HCT116 (cell line): Measurements from ENCODE around the gene IQUB. TPM values are rescaled to one million over a fixed set of nuclear protein-coding genes. Genes with fewer than 3 reads are reported as not detected.

Source experiments
- ATAC-seq: fragments of 200-7000 bp; cut with Tn5 transposase; 2 replicates; pipeline ENCODE4 v1.9.1; 2020; ENCODE audit warnings: mild to moderate bottlenecking, moderate library complexity
- BruUV-seq: library from RNA; stranded (reverse); fragments of 400-500 nt; replicated peaks from 2 replicates; lab custom pipeline; 2021; lab: Mats Ljungman, UMichigan
- CTCF ChIA-PET: fragments of 300-600 bp; sonication (Branson Sonifier 250); formaldehyde crosslinking; loops from one replicate; lab custom pipeline; 2021; ENCODE audit warnings: antibody characterized with exemption; lab: Charles Lee
- POLR2A ChIA-PET: fragments of 300-600, 350-600 bp; sonication (Branson Sonifier 250); formaldehyde crosslinking; loops from one replicate; lab custom pipeline; 2021; ENCODE audit warnings: antibody characterized with exemption; lab: Charles Lee
- RAD21 ChIA-PET, 2 experiments: fragments of 300-600 bp; sonication (Branson Sonifier 250); formaldehyde crosslinking; loops; one replicate each; lab custom pipeline; 2023; ENCODE audit warnings: low total read pairs in 2 of 2; ENCODE audit not compliant: uncharacterized antibody in 2 of 2, unreplicated experiment in 2 of 2, low non-redundant PET in 1 of 2; lab: Charles Lee
- DNase-seq: peaks from one replicate; pipeline ENCODE4 v3.0.0-alpha.2; 2010; ENCODE audit warnings: low read depth, low spot score
- H2AFZ ChIP-seq: fragments of 200-600 bp; shearing (Covaris generic), sonication (generic); 2 replicates; pipeline ENCODE4 v1.6.1; 2017; ENCODE audit warnings: low read depth, mixed run types, mixed read lengths, antibody characterized with exemption, low read length; ENCODE audit not compliant: poor library complexity, severe bottlenecking
- H3K27ac ChIP-seq: 2 replicates; pipeline ENCODE4 v1.5.1; 2012; ENCODE audit warnings: low read depth, low read length
- H3K27me3 ChIP-seq: fragments of 200-600 bp; sonication (generic); 2 replicates; pipeline ENCODE4 v1.6.1; 2016; ENCODE audit warnings: mixed run types, low read length, mixed read lengths; ENCODE audit not compliant: insufficient read depth
- H3K36me3 ChIP-seq, 2 experiments: fragments of 200-500 bp in 1 of 2; fragments of 200-600 bp in 1 of 2; sonication (Bioruptor generic) in 1 of 2; sonication (generic) in 1 of 2; 2 replicates each; pipeline versions ENCODE4 v1.5.1 to v1.6.1; 2014 to 2016; ENCODE audit warnings: low read length in 2 of 2, inconsistent platforms in 1 of 2, mixed read lengths in 1 of 2, mixed run types in 1 of 2; ENCODE audit not compliant: insufficient read depth in 2 of 2, control insufficient read depth in 1 of 2
- H3K4me1 ChIP-seq, 2 experiments: fragments of 200-600 bp in 1 of 2; sonication (generic) in 1 of 2; 2 replicates each; pipeline versions ENCODE4 v1.5.1 to v1.6.1; 2012 to 2017; ENCODE audit warnings: low read length in 2 of 2, inconsistent platforms in 1 of 2, mild to moderate bottlenecking in 1 of 2, mixed read lengths in 1 of 2, mixed run types in 1 of 2, moderate library complexity in 1 of 2; ENCODE audit not compliant: insufficient read depth in 2 of 2, control insufficient read depth in 1 of 2
- H3K4me2 ChIP-seq: fragments of 200-600 bp; sonication (generic); 2 replicates; pipeline ENCODE4 v1.6.1; 2017; ENCODE audit warnings: mixed run types, low read length, mixed read lengths
- H3K4me3 ChIP-seq, 2 experiments: fragments of 200-600 bp in 1 of 2; sonication (generic) in 1 of 2; replicated peaks in 1 of 2; 2 replicates each; pipeline ENCODE4 v1.5.1; 2011 to 2016; ENCODE audit warnings: low read length in 2 of 2, control low read depth in 1 of 2, low read depth in 1 of 2, mild to moderate bottlenecking in 1 of 2, mixed read lengths in 1 of 2, mixed run types in 1 of 2
- H3K79me2 ChIP-seq: fragments of 200-600 bp; sonication (generic); 2 replicates; pipeline ENCODE4 v1.6.1; 2017; ENCODE audit warnings: mild to moderate bottlenecking, mixed run types, low read length, moderate library complexity, mixed read lengths; ENCODE audit not compliant: insufficient read depth
- H3K9ac ChIP-seq: fragments of 200-600 bp; sonication (generic); 2 replicates; pipeline ENCODE4 v1.6.1; 2016; ENCODE audit warnings: low read length, mixed read lengths
- H3K9me2 ChIP-seq: fragments of 200-600 bp; sonication (generic), shearing (Covaris generic); 2 replicates; pipeline ENCODE4 v1.6.1; 2017; ENCODE audit warnings: mixed run types, mild to moderate bottlenecking, moderate library complexity; ENCODE audit not compliant: insufficient read depth
- H3K9me3 ChIP-seq, 2 experiments: fragments of 200-500 bp in 1 of 2; fragments of 200-600 bp in 1 of 2; sonication (Bioruptor generic) in 1 of 2; sonication (generic) in 1 of 2; 2 replicates each; pipeline ENCODE4 v1.6.1; 2014 to 2017; ENCODE audit warnings: low read length in 2 of 2, mixed read lengths in 2 of 2, inconsistent platforms in 1 of 2, low read depth in 1 of 2, mild to moderate bottlenecking in 1 of 2, mixed run types in 1 of 2, moderate library complexity in 1 of 2; ENCODE audit not compliant: control insufficient read depth in 1 of 2, insufficient read depth in 1 of 2
- H4K20me1 ChIP-seq: fragments of 200-600 bp; sonication (generic), shearing (Covaris generic); 2 replicates; pipeline ENCODE4 v1.6.1; 2017; ENCODE audit warnings: mixed run types, mild to moderate bottlenecking, moderate library complexity; ENCODE audit not compliant: insufficient read depth
- CEBPB ChIP-seq: IDR thresholded peaks from 2 replicates; pipeline ENCODE4 v1.6.1; 2012; ENCODE audit warnings: low read depth
- EGR1 ChIP-seq: IDR thresholded peaks from 2 replicates; pipeline ENCODE4 v1.6.1; 2012; ENCODE audit warnings: low read depth
- ELF1 ChIP-seq: IDR thresholded peaks from 2 replicates; pipeline ENCODE4 v1.6.1; 2012; ENCODE audit warnings: low read depth, borderline replicate concordance
- RAD21 ChIP-seq: IDR thresholded peaks from 2 replicates; pipeline ENCODE4 v1.6.1; 2012; ENCODE audit warnings: low read depth, mild to moderate bottlenecking
- SIN3A ChIP-seq: IDR thresholded peaks from 2 replicates; pipeline ENCODE4 v1.6.1; 2012; ENCODE audit warnings: low read depth
- SP1 ChIP-seq: IDR thresholded peaks from 2 replicates; pipeline ENCODE4 v1.6.1; 2012; ENCODE audit warnings: low read depth
- TCF7L2 ChIP-seq: IDR thresholded peaks from 2 replicates; pipeline ENCODE4 v1.7.0; 2011; ENCODE audit warnings: borderline replicate concordance, inconsistent platforms; ENCODE audit not compliant: insufficient read depth, insufficient read length; ENCODE audit errors: extremely low read depth
- ZFX ChIP-seq: fragments of 450-650 bp; IDR thresholded peaks from 2 replicates; pipeline ENCODE4 v1.6.1; 2017
- ZNF274 ChIP-seq: fragments of 200-500 bp; sonication (Bioruptor generic); IDR thresholded peaks from 2 replicates; pipeline ENCODE4 v1.6.1; 2014; ENCODE audit warnings: mild to moderate bottlenecking, low read depth, low read length, inconsistent platforms
- intact Hi-C: fragments of 100-400 bp; cut with micrococcal nuclease; formaldehyde crosslinking; loops from 2 replicates; pipeline ENCODE4 v1.10.0; 2022
- total RNA-seq: library from RNA; stranded (reverse); gene quantifications from one replicate; pipeline ENCODE4 v1.2.1, GENCODE V29; 2021; ENCODE audit not compliant: unreplicated experiment
- TF ChIP-seq, protein P1 (sequence below), 3 experiments: fragments of 200-600 bp in 1 of 3; sonication (generic) in 1 of 3; IDR thresholded peaks in 2 of 3; conservative IDR thresholded peaks in 1 of 3; 2 replicates each; pipeline ENCODE4 v1.5.1; 2012 to 2017; ENCODE audit warnings: low read depth in 2 of 3, low read length in 2 of 3, antibody characterized with exemption in 1 of 3, borderline replicate concordance in 1 of 3, control low read depth in 1 of 3, mild to moderate bottlenecking in 1 of 3, mixed read lengths in 1 of 3, mixed run types in 1 of 3, moderate library complexity in 1 of 3; ENCODE audit not compliant: insufficient read depth in 1 of 3
- TF ChIP-seq, protein P2 (sequence below): IDR thresholded peaks from 2 replicates; pipeline ENCODE4 v1.6.1; 2011; ENCODE audit warnings: mild to moderate bottlenecking, low read length, moderate library complexity; ENCODE audit not compliant: insufficient replicate concordance; ENCODE audit errors: extremely low read depth

IQUB gene
- total RNA-seq, 1 experiment from 2014 or later: 0.79 TPM

DNA sequence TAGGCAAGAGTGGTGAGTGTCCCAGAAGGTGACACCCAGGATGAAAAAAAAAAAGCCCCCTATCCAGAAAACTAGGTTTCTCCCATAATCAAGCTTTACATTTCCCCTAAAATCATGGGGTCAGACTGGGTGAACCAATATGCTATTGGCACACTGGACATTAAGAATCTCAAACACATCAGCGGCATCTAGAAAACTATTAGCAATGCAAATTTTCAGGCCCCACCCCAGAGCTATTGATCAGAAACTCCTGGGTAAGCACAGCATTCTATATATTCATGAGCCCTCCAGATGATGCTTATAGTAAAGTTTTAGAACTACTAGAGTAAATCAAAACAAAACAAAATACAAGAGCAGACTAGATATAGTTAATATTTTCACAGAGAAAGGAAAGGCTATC is 36.4 kb downstream of the IQUB start (continued):
- TF ChIP-seq TCF7L2 (no peak), SP1 (no peak)

DNA sequence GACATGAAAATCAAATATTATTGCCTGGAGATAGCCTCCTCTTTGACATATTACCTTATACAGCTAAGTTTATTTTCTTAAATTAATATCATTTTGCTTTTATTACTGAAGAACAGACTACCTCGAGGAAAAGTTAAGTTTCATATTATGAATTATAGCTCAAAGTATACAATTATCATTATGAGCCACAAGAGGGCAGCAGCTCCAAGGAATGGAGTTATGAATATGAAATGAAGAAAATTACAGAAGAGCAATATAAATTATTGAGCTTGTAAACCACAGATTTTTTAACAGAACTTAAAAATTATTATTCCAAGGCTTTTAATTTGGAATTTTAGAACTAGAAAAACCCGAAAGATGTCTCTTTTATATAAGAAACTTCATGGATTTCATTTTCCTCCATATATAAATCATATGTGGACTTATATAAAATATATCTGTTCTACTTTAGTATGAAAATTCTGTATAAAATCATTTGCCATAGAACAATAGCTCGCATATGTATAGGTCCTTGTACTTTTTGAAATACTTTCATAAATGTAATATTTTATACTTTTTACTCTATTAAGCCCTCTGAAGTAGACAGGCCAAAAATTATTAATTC is 40.1 kb downstream of the IQUB start:
- Histone ChIP-seq H3K4me3 (no peak overlapping the region), H3K4me2 (peak overlapping the region; percentile 16; the same call in 1 of the 2 replicates), H3K36me3 (no peaks in the 10 kb centered on the region)
- RAD21 ChIA-PET: interaction anchor here (1.1 to 1.2 kb wide), 3 partner anchors 43 to 378 kb away, joined by 4 to 8 read pairs (median 6); no protein-coding TSS in a partner anchor
- intact Hi-C loops: loop anchor here (1.0 to 10.0 kb wide), 4 partner anchors 43 to 379 kb away; no protein-coding TSS in a partner anchor
- TF ChIP-seq, protein P1, sequence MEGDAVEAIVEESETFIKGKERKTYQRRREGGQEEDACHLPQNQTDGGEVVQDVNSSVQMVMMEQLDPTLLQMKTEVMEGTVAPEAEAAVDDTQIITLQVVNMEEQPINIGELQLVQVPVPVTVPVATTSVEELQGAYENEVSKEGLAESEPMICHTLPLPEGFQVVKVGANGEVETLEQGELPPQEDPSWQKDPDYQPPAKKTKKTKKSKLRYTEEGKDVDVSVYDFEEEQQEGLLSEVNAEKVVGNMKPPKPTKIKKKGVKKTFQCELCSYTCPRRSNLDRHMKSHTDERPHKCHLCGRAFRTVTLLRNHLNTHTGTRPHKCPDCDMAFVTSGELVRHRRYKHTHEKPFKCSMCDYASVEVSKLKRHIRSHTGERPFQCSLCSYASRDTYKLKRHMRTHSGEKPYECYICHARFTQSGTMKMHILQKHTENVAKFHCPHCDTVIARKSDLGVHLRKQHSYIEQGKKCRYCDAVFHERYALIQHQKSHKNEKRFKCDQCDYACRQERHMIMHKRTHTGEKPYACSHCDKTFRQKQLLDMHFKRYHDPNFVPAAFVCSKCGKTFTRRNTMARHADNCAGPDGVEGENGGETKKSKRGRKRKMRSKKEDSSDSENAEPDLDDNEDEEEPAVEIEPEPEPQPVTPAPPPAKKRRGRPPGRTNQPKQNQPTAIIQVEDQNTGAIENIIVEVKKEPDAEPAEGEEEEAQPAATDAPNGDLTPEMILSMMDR (IDR thresholded peaks at IDR 0.05 in 2 of 3, conservative IDR thresholded peaks at IDR 0.05 in 1 of 3; ENCODE audit: borderline replicate concordance in 1 of 3, insufficient read depth in 1 of 3, low read depth in 2 of 3, low read length in 2 of 3): peak; percentile 50 to 78 (median 76)
- TF ChIP-seq ZFX (no peak), SIN3A (no peak), EGR1 (no peak), ELF1 (no peak), ZNF274 (no peak), RAD21 (peak; percentile 82), CEBPB (no peak)
- TF ChIP-seq, protein P2, sequence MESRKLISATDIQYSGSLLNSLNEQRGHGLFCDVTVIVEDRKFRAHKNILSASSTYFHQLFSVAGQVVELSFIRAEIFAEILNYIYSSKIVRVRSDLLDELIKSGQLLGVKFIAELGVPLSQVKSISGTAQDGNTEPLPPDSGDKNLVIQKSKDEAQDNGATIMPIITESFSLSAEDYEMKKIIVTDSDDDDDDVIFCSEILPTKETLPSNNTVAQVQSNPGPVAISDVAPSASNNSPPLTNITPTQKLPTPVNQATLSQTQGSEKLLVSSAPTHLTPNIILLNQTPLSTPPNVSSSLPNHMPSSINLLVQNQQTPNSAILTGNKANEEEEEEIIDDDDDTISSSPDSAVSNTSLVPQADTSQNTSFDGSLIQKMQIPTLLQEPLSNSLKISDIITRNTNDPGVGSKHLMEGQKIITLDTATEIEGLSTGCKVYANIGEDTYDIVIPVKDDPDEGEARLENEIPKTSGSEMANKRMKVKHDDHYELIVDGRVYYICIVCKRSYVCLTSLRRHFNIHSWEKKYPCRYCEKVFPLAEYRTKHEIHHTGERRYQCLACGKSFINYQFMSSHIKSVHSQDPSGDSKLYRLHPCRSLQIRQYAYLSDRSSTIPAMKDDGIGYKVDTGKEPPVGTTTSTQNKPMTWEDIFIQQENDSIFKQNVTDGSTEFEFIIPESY: no peak
- TF ChIP-seq, all 23 proteins: peak for 2
- Histone ChIP-seq H3K79me2 (no peaks in the 10 kb centered on the region), H3K9me2 (no peaks in the 10 kb centered on the region), H3K27ac (no peak overlapping the region), H3K9me3 (no peaks in the 10 kb centered on the region), H3K27me3 (no peaks in the 10 kb centered on the region), H3K4me1 (no peaks in the 10 kb centered on the region), H4K20me1 (no peaks in the 10 kb centered on the region), H2AFZ (no peak overlapping the region), H3K9ac (no peak overlapping the region)
- DNase-seq (peak; percentile 21), ATAC-seq (peak; percentile 60)
- no TSS peak for BruUV-seq
- POLR2A ChIA-PET: no interaction called here
- CTCF ChIA-PET: interaction anchor here (0.7 to 3.2 kb wide), 37 partner anchors 9 to 424 kb away, joined by 3 to 31 read pairs (median 4); partner anchors contain the start of genes IQUB and NDUFA5
